GM21529 (cell line): Measurements from ENCODE around the gene TST.
A peak's percentile ranks its signal among the peaks of the same experiment; 100 is the strongest.

ENCODE experiments used
- ATAC-seq: cut with Tn5 transposase; IDR thresholded peaks from one replicate; pipeline ENCODE4 v1.9.1; 2021; ENCODE audit not compliant: unreplicated experiment

TST gene

DNA sequence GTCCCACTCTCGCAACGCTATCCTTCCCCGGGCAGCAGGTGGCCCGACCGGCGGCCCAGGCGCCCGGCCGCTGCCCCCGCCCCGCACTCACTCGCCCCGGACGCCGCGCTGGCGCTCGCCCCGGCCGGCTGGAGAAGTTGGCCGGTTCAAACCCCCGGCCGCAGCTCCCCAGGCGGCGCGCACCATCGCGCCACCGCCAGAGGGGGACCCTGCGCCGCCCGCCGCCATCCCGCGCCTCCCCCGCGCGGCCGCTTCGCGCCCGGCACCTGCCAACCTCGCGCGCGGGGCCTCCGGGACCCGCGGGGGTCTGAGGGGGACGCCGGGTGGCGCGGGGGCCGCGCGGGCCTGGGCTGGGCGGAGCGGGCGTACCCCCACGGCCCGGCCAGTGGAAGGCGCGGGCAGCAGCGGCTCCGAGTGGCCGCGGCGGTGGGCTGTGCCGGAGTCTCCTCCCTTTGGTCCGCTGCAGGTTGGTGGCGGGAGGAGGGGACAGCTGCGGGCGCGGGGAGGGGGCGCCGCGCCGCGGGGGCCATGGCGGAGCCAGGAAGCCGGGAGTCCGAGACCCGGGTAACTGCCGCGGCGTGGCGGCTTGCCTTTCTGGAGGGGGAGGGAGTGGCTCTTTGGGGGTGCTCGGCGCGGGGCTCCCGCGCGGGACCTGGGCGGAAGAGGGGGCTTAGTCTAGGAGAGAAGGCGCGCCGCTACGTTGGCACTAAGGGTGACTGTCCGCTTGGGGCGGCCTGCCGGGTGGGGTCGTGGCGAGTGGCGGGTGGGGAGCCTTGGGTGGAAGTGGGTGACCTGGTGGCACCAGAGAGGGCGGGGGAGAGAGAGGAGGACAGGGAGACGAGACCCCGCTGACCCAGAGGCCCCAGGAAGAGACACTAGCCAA is at the start of gene TST, which contains the start of gene MPST:
Gene TST (minus strand): TSS at position 139 of the 883 bp plus-strand sequence. CDS start 715 bp downstream, outside the sequence.
Gene MPST (plus strand): TSS at position 434 of the 883 bp plus-strand sequence. CDS start 95 bp downstream, at position 529.
- ATAC-seq = peak; percentile 69

DNA sequence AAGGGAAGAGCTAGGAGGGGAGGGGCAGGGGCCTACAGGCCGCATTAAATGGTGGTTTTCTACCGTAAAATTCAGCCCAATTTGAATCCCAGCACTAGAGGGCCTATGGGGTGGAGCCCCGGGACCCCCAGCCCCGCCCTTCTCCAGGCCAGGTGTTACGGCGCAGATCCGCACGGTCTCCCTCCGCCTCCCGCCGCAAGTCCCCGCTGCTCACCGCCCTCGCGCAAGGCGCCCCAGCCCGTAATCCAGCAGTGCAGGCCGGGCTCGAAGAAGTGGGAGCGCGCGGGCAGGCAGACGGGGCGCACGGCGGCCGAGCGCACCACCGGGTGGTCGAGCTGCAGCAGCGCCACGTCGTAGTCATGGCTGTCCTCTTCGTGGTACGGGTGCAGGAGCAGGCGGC is 49.6 kb upstream of the TST start:
- ATAC-seq = no peak

GRCh38 chr22:37067428-37067827 is 48.2 kb upstream of the TST start:
- ATAC-seq = no peak

- ATAC-seq = no peak
Observed at GRCh38 chr22:37065961-37066360, 46.7 kb upstream of the TST start.

GRCh38 chr22:37065180-37065579 is 45.9 kb upstream of the TST start:
- no peak for ATAC-seq

- ATAC-seq = no peak
Observed at GRCh38 chr22:37064553-37064952, 45.3 kb upstream of the TST start.

- no peak for ATAC-seq
Observed at GRCh38 chr22:37063431-37064420, 44.5 kb upstream of the TST start.

- no peak for ATAC-seq
Observed at GRCh38 chr22:37062702-37063381, 43.6 kb upstream of the TST start.

- ATAC-seq = no peak
Observed at GRCh38 chr22:37062376-37062675, 43.1 kb upstream of the TST start.

DNA sequence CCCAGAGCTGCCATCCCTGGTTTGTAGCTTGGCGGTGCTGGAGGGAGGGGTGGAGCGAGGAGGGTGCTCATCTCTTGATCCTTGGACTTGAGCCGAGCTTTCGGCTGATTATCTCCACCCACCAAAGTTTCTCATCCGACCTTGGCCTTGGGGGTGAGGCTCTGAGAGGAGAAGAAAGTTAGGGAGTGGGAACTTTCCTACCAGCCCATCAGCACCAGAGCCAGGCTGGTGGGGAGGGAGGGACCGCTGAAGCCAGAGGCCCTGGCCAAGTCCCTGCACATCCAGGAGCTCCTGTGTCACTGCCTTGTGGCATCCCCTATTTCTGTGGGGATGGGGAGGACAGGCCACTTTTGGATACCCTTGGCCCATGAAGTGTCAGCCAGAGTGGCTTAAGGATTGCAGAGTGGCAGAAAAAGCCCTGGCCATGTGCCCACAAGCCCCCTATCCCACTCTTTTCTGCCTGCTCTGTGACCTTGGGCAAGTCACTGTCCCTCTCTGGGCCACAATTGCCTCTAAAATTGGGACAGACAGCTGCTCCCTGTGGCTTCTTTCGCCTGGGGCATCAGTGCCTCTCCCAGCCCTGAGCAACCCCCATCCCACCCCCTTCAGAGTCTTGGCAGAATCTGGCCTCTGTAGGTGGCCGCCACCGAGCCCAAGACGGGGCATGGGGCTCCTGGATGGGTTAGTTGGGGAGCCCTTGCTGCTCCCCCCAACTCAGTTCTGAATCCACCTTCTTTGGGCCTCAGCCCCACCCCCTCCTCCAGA is 42.5 kb upstream of the TST start:
- ATAC-seq = no peak

DNA sequence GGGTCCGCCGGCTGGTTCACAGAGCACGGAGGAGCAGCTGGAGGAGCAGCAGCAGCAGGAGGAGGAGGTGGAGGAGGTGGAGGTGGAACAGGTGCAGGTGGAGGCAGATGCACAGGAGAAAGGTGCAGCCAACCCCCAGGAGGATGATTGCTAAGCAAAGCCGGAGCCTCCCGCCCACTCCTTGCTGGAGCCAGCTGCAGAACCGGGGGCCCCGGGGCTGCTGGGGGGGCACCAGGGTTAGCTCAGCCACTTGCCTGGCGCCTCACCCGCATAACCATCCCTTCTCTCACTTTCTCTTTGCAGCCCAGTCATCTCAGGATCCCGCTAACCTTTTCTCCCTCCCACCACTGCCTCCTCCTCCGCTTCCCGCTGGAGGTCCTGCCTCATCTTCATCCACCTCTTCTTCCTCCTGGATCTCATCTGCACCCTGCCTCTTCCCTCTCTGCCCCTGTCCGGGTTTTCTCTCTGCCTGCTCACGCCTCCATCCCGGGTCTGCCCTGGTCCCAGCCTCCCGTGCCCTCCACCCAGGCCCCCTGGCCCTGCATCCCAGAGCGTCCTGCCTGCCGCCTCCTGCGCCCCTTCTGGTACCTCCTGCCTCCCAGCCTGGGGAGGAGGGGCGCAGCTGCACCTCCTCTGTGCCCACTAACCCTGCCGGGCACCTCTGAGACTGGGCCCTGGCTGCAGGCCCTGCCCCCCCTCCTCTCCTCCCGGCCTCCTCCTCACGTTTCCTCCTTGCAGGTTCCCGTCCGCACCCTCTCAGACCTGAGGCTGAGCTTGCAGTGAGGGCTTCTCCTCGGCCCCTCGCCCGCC is 41.8 kb upstream of the TST start:
- ATAC-seq = no peak

DNA sequence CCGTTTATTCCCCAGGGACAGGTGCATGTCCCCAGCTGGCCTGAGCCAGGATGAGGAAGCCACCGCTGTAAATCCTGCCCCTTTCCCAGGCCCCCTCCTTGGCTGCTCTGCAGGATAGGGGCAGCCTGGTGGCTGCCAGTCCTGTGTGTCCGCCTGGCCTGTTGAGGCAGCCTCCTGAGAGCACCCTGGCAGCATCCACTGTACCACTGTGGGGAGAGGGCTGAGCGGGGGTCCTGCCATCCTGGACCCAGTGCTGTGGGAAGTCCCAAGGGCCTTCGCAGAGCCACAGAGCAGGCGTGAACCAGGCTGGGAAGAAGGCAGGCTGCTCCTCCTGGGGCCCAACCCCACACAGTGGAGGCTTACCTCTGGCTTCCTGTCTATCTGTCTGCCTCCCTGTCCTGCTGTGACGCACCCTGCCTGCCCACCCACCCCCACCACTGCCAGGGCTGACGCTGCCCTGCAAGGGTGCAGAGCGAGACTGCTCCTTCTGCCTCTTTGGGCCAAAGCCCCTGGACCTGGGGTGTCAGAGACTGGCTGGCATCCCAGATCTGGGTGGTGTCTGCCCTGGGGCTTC is 40.7 kb upstream of the TST start:
- no peak for ATAC-seq

GRCh38 chr22:37058917-37059701 is 39.9 kb upstream of the TST start:
- no peak for ATAC-seq

DNA sequence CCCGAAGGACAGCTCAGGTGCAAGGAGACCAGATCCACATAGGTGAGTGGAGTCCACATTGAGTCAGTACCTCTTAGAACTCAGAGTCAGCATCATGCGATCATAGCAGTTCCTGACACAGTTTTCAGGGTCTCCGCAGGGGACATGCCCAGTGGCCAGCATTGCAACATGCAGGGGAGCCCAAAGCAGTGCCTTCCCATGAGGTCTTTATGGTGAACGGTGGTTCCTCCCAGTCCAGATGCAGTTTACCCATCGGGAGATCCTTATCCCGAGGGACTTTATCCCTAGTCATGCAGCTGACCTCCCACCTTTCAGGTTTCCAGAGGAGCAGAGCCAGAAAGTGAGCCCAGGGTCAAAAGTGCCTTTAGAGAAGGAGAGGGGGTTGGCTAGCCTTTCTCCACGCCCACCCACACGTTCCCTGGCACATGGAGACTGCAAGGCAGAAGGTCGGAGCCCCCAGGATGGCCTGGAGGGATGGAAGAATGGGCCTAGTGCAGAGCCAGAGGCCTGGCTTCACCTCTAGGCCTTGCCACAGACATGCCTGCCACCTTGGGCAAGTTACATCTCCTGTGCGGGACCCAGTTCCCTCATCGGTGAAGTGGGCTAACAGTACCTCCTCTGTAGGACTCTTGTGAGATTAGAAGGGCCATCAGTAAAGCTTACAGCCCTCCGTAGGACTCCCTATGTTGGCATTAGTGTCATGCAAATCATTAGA is 38.7 kb upstream of the TST start:
- no peak for ATAC-seq

DNA sequence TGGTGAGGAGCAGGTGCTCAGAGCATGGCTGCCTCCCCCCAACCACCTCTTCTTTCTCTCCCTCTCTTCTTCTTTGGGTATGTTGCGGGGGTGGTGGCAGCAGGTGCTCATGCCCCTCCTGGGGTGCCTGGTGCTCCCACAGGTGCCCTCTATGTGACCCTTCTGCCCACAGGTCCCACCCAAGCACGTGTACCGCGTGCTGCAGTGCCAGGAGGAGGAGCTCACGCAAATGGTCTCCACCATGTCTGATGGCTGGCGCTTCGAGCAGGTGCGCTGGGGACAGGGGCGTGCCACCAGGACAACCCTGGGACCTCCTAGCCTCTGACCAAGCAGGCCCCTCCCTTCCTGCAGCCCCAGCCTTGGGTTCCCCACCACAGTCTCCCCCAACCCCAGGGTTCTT is 38.0 kb upstream of the TST start:
- no peak for ATAC-seq

- no peak for ATAC-seq
Observed at GRCh38 chr22:37056246-37056645, 37.0 kb upstream of the TST start.

DNA sequence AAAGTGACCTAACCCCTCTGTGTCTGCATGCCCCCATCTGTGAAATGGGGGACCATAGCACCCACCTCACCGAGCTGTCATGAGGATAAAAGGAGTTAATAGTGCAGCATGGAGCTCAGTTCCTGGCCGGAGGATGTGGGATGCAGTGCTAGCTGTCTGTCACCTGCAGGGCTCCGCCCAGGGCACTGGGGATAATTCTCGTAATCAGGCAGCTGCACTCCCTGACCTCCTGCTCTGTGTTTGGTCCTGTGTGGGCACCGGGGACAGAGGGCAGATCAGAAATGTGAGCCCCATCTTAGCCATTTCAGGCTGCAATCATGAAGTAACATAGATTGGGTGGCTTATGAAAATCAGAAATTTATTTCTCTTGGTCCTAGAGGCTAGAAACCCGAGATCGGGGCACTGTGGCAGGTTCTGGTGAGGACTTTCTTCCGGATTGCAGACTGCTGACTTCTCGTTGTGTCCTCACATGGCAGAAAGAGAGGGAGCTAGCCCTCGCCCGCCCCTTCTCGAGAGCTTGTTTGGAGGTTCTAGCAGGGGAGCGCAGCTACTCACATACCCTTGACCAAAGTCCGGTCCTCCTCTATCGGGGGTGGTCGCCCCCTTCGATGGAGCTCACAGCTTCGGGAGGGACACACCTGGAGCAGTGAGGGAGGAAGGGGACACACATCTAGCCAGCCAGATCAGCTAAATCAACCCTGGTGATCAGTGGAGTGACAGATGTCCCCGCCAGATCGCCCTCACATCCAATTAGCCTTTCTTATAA is 35.5 kb upstream of the TST start:
- ATAC-seq = no peak
